GM23338 (cell line): ENCODE data around the gene KCNN3. TPM values are rescaled to one million over a fixed set of nuclear protein-coding genes. Genes with fewer than 3 reads are reported as not detected.

Source experiments
- ATAC-seq: fragments of 200-7000 bp; cut with Tn5 transposase; 3 replicates; pipeline ENCODE4 v1.9.1; 2020
- DNase-seq: peaks from one replicate; pipeline ENCODE4 v3.0.0-alpha.2; 2015; ENCODE audit warnings: low spot score
- H2AFZ ChIP-seq: fragments of 200-600 bp; sonication (generic); 2 replicates; pipeline ENCODE4 v1.8.0; 2016; ENCODE audit warnings: antibody characterized with exemption, mild to moderate bottlenecking, moderate library complexity
- H3F3A ChIP-seq: fragments of 200-600 bp; sonication (generic); replicated peaks from 2 replicates; pipeline ENCODE4 v1.8.0; 2017; ENCODE audit warnings: antibody characterized with exemption, mixed run types, low read depth
- H3K27ac ChIP-seq: fragments of 200-600 bp; sonication (generic); 2 replicates; pipeline ENCODE4 v1.6.1; 2016; ENCODE audit warnings: low read depth
- H3K27me3 ChIP-seq: fragments of 200-600 bp; sonication (generic); 2 replicates; pipeline ENCODE4 v1.8.0; 2016; ENCODE audit warnings: mild to moderate bottlenecking, mixed run types, moderate library complexity; ENCODE audit not compliant: insufficient read depth
- H3K36me3 ChIP-seq: fragments of 200-600 bp; sonication (generic); 2 replicates; pipeline ENCODE4 v1.8.0; 2016; ENCODE audit warnings: mild to moderate bottlenecking; ENCODE audit not compliant: insufficient read depth
- H3K4me1 ChIP-seq: fragments of 200-600 bp; sonication (generic); 2 replicates; pipeline ENCODE4 v1.8.0; 2016; ENCODE audit warnings: mild to moderate bottlenecking, moderate library complexity; ENCODE audit not compliant: insufficient read depth
- H3K4me2 ChIP-seq: fragments of 200-600 bp; sonication (generic); 2 replicates; pipeline ENCODE4 v1.7.1; 2017; ENCODE audit warnings: mixed run types
- H3K4me3 ChIP-seq: fragments of 200-600 bp; sonication (generic); 2 replicates; pipeline ENCODE4 v1.6.1; 2016; ENCODE audit warnings: mixed run types
- H3K79me2 ChIP-seq: fragments of 200-600 bp; sonication (generic); replicated peaks from 2 replicates; pipeline ENCODE4 v1.8.0; 2017; ENCODE audit warnings: mild to moderate bottlenecking; ENCODE audit not compliant: insufficient read depth
- H3K9me2 ChIP-seq: fragments of 200-600 bp; sonication (generic); 2 replicates; pipeline ENCODE4 v1.8.0; 2017; ENCODE audit not compliant: insufficient read depth
- H4K20me1 ChIP-seq: fragments of 200-600 bp; sonication (generic); replicated peaks from 2 replicates; pipeline ENCODE4 v1.8.0; 2017; ENCODE audit warnings: mild to moderate bottlenecking; ENCODE audit not compliant: insufficient read depth
- H3K27ac Mint-ChIP-seq: 2 replicates; pipeline ENCODE4 v1.8.0; 2020; ENCODE audit warnings: inconsistent platforms, mild to moderate bottlenecking, moderate library complexity, mixed read lengths
- H3K27me3 Mint-ChIP-seq: 3 replicates; pipeline ENCODE4 v1.8.0; 2022; ENCODE audit warnings: low read depth, mild to moderate bottlenecking, moderate library complexity, mixed read lengths, inconsistent platforms; ENCODE audit not compliant: insufficient read depth, poor library complexity
- H3K36me3 Mint-ChIP-seq: 3 replicates; pipeline ENCODE4 v1.8.0; 2021; ENCODE audit warnings: low read depth, mild to moderate bottlenecking, inconsistent platforms, moderate library complexity, mixed read lengths
- H3K4me1 Mint-ChIP-seq: 3 replicates; pipeline ENCODE4 v1.8.0; 2020; ENCODE audit warnings: mild to moderate bottlenecking, inconsistent platforms, mixed read lengths
- H3K4me3 Mint-ChIP-seq: 3 replicates; pipeline ENCODE4 v1.8.0; 2021; ENCODE audit warnings: moderate library complexity, mild to moderate bottlenecking, inconsistent platforms, mixed read lengths
- H3K9me3 Mint-ChIP-seq: 3 replicates; pipeline ENCODE4 v1.8.0; 2020; ENCODE audit warnings: moderate library complexity, mild to moderate bottlenecking, inconsistent platforms, mixed read lengths
- CREB1 ChIP-seq: fragments of 250-450 bp; sonication (Bioruptor Pico); IDR thresholded peaks from 2 replicates; pipeline ENCODE4 v1.5.0; 2020; ENCODE audit warnings: low read depth, mild to moderate bottlenecking, moderate library complexity
- CTCF ChIP-seq, 2 experiments: fragments of 200-600 bp in 1 of 2; sonication (generic) in 1 of 2; conservative IDR thresholded peaks; 2 replicates each; pipeline versions ENCODE4 v1.5.1 to v1.6.1; 2016 to 2017; ENCODE audit warnings: antibody characterized with exemption in 2 of 2, low read depth in 2 of 2, mild to moderate bottlenecking in 2 of 2, moderate library complexity in 1 of 2
- ETS1 ChIP-seq: IDR thresholded peaks from 2 replicates; pipeline ENCODE4 v1.6.1; 2016; ENCODE audit warnings: antibody characterized with exemption
- EZH2 ChIP-seq: fragments of 200-600 bp; sonication (generic); IDR thresholded peaks from one replicate; pipeline ENCODE4 v1.8.0; 2017; ENCODE audit warnings: antibody characterized with exemption, mild to moderate bottlenecking, low read depth; ENCODE audit not compliant: unreplicated experiment
- EZH2phosphoT487 ChIP-seq: fragments of 200-600 bp; sonication (generic); IDR thresholded peaks from one replicate; pipeline ENCODE4 v1.8.1; 2018; ENCODE audit warnings: antibody characterized with exemption; ENCODE audit not compliant: unreplicated experiment
- JUNB ChIP-seq: IDR thresholded peaks from one replicate; pipeline ENCODE4 v1.6.1; 2016; ENCODE audit warnings: antibody characterized with exemption; ENCODE audit not compliant: unreplicated experiment
- NANOG ChIP-seq: IDR thresholded peaks from 2 replicates; pipeline ENCODE4 v1.6.1; 2016; ENCODE audit warnings: antibody characterized with exemption, borderline replicate concordance
- POLR2AphosphoS5 ChIP-seq: IDR thresholded peaks from 2 replicates; pipeline ENCODE4 v1.6.1; 2016; ENCODE audit warnings: antibody characterized with exemption, low read depth
- REST ChIP-seq: IDR thresholded peaks from one replicate; pipeline ENCODE4 v1.6.1; 2018; ENCODE audit warnings: antibody characterized with exemption; ENCODE audit not compliant: unreplicated experiment
- ZNF114 ChIP-seq: fragments of 250-450 bp; sonication (Bioruptor Pico); IDR thresholded peaks from 2 replicates; pipeline ENCODE4 v1.5.0; 2020; ENCODE audit warnings: mild to moderate bottlenecking, moderate library complexity
- ZNF462 ChIP-seq: fragments of 250-450 bp; sonication (Bioruptor Pico); IDR thresholded peaks from 2 replicates; pipeline ENCODE4 v1.5.0; 2020; ENCODE audit warnings: mild to moderate bottlenecking, moderate library complexity
- polyA plus RNA-seq: library from polyadenylated mRNA; unstranded; fragments of >200 nt; fragmentation: Nextera tagmentation; extraction: Ambion mirVana; gene quantifications from 2 replicates; pipeline ENCODE4 v1.2.1, GENCODE V29; 2016
- total RNA-seq: library from RNA; depleted of rRNA; stranded (reverse); fragments of >200 nt; shearing (Covaris generic); gene quantifications from 2 replicates; pipeline ENCODE4 v1.2.3, GENCODE V29; 2014

KCNN3 gene
- total and polyA plus RNA-seq, 2 experiments from 2014 or later = 1.9 to 3.0 TPM

GRCh38 chr1:154772056-154772455 lies 98.0 kb downstream of the KCNN3 start:
- Histone ChIP-seq H3K27ac (no peak overlapping the region), H3K4me3 (no peak overlapping the region), H3K9me2 (no peaks in the 10 kb centered on the region), H3F3A (no peaks in the 10 kb centered on the region), H3K36me3 (no peaks in the 10 kb centered on the region), H3K4me2 (no peak overlapping the region), H3K4me1 (peaks cover 6% of the 10 kb centered on the region), H4K20me1 (no peaks in the 10 kb centered on the region), H3K79me2 (no peaks in the 10 kb centered on the region), H2AFZ (no peak overlapping the region), H3K27me3 (no peaks in the 10 kb centered on the region)
- DNase-seq = no peak
- peaks cover 4% of the 10 kb centered on the region for H3K27me3 Mint-ChIP-seq
- H3K36me3 Mint-ChIP-seq = no peaks in the 10 kb centered on the region
- ATAC-seq = no peak
- H3K4me1 Mint-ChIP-seq = peaks cover 27% of the 10 kb centered on the region
- H3K27ac Mint-ChIP-seq = peak overlapping the region; percentile 21; the same call in 1 of the 2 replicates
- TF ChIP-seq JUNB (no peak), REST (no peak), ZNF462 (CRISPR knock-in tag) (no peak), CREB1 (CRISPR knock-in tag) (no peak), EZH2phosphoT487 (no peak), ZNF114 (CRISPR knock-in tag) (no peak), EZH2 (no peak), CTCF (conservative IDR thresholded peaks at IDR 0.05; ENCODE audit: low read depth in 2 of 2) (no peak), ETS1 (no peak), POLR2AphosphoS5 (no peak), NANOG (no peak)
- no peaks in the 10 kb centered on the region for H3K9me3 Mint-ChIP-seq
- H3K4me3 Mint-ChIP-seq = no peak overlapping the region
